Ishikawa (cell line): ENCODE results near the gene NHS.

Source experiments
- NFIC ChIP-seq: IDR thresholded peaks from 2 replicates; pipeline ENCODE4 v1.6.1; 2012
- TCF12 ChIP-seq: IDR thresholded peaks from 2 replicates; pipeline ENCODE4 v1.6.1; 2012; ENCODE audit warnings: low read depth

DNA sequence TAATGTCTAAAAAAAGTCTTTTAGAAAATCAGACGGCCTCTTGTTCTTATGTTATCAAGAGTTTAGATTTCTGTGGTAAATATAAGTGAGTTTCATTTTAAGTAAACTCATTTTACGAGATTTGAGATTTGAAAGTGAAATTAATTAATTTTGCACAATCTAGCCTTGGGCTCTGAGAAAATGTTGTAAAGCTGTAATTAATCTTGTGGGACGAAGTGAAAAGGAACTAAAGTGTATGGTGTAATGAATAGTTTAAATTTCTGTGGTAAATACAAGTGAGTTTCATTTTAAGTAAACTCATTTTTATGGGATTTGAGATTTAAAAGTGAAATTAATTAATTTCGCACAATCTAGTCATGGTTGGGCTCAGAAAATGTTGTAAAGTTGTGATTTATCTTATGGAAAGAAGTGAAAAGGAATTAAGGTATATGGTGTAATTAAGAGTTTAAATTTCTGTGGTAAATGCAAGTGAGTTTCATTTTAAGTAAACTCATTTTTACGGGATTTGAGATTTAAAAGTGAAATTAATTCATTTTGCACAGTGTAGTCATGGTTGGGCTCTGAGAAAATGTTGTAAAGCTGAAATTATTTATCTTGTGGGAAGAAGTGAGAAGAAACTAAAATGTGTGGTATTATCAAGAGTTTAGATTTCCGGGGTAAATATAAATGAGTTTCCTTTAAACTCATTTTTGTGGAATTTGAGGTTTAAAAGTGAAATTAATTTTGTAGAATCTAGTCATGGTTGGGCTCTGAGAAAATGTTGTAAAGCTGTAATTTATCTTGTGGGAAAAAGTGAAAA, 363.9 kb downstream of the NHS start:
- no peak for TF ChIP-seq NFIC
- no peak for TF ChIP-seq TCF12
